B cell (primary cell): ENCODE data around the gene ANK3. TPM values are rescaled to one million over a fixed set of nuclear protein-coding genes. Genes with fewer than 3 reads are reported as not detected.

ENCODE experiments used
- ATAC-seq: fragments of 200-7000 bp; cut with Tn5 transposase; one replicate; pipeline ENCODE4 v1.10.0; 2021; ENCODE audit warnings: low read depth, mild to moderate bottlenecking, moderate number of reproducible peaks, moderate library complexity
- CTCF ChIA-PET: fragments of 350-600 bp; sonication (Branson Sonifier 250); formaldehyde crosslinking; loops from one replicate; lab custom pipeline; 2021; ENCODE audit warnings: antibody characterized with exemption, inconsistent platforms; lab: Charles Lee
- POLR2A ChIA-PET: fragments of 350-600 bp; sonication (Branson Sonifier 250); formaldehyde crosslinking; loops from one replicate; lab custom pipeline; 2021; ENCODE audit warnings: antibody characterized with exemption; lab: Charles Lee
- DNase-seq: peaks from one replicate; pipeline ENCODE4 v3.0.0; 2013
- H2AFZ ChIP-seq: 2 replicates; pipeline ENCODE4 v1.6.1; 2012; ENCODE audit warnings: mild to moderate bottlenecking, low read depth, low read length; ENCODE audit not compliant: insufficient read depth, poor library complexity, severe bottlenecking
- H3K27ac ChIP-seq, 2 donors: 1 replicate in 1 of 2; 2 replicates in 1 of 2; pipeline ENCODE4 v1.5.1; 2012 to 2013; ENCODE audit warnings: low read length in 2 of 2, mild to moderate bottlenecking in 2 of 2, moderate library complexity in 1 of 2
- H3K27me3 ChIP-seq, 4 experiments: fragments of 200-600 bp in 1 of 4; sonication (generic) in 1 of 4; replicated peaks in 1 of 4; 1 replicate in 2 of 4; 2 replicates in 2 of 4; pipeline versions ENCODE4 v1.6.1 to v1.7.0; 2013 to 2016; ENCODE audit warnings: low read length in 3 of 4, mild to moderate bottlenecking in 2 of 4, mixed read lengths in 1 of 4, moderate library complexity in 1 of 4; ENCODE audit not compliant: insufficient read depth in 4 of 4, control insufficient read depth in 3 of 4; ENCODE audit errors: control extremely low read depth in 1 of 4
- H3K36me3 ChIP-seq, 2 experiments: replicated peaks in 1 of 2; 1 replicate in 1 of 2; 2 replicates in 1 of 2; pipeline versions ENCODE4 v1.6.1 to v1.7.1; 2013; ENCODE audit warnings: low read length in 1 of 2; ENCODE audit not compliant: insufficient read depth in 2 of 2, control insufficient read depth in 1 of 2; ENCODE audit errors: control extremely low read depth in 1 of 2, extremely low read depth in 1 of 2
- H3K4me1 ChIP-seq, 2 donors: fragments of 200-600 bp in 1 of 2; sonication (generic) in 1 of 2; 1 replicate in 1 of 2; 2 replicates in 1 of 2; pipeline versions ENCODE4 v1.5.1 to v1.6.1; 2013 to 2017; ENCODE audit warnings: low read length in 2 of 2; ENCODE audit not compliant: control insufficient read depth in 2 of 2, insufficient read depth in 2 of 2
- H3K4me2 ChIP-seq: replicated peaks from 2 replicates; pipeline ENCODE3; 2012; ENCODE audit warnings: mild to moderate bottlenecking, low read depth, low read length; ENCODE audit not compliant: poor library complexity, severe bottlenecking
- H3K4me3 ChIP-seq, 5 experiments: fragments of 200-600 bp in 1 of 5; sonication (generic) in 1 of 5; 1 replicate in 3 of 5; 2 replicates in 2 of 5; pipeline versions ENCODE4 v1.5.1 to v1.7.0; 2011 to 2016; ENCODE audit warnings: low read length in 4 of 5, mild to moderate bottlenecking in 4 of 5, low read depth in 2 of 5, control low read depth in 1 of 5, moderate library complexity in 1 of 5; ENCODE audit not compliant: insufficient read depth in 1 of 5; ENCODE audit errors: control extremely low read depth in 1 of 5, extremely low read depth in 1 of 5
- H3K79me2 ChIP-seq: fragments of 200-600 bp; sonication (generic); one replicate; pipeline ENCODE4 v1.6.0; 2016; ENCODE audit warnings: low read length; ENCODE audit not compliant: control insufficient read depth, insufficient read depth
- H3K9ac ChIP-seq: fragments of 200-600 bp; sonication (generic); 2 replicates; pipeline ENCODE4 v1.6.1; 2017; ENCODE audit warnings: mild to moderate bottlenecking, low read length, moderate library complexity
- H3K9me3 ChIP-seq, 3 donors: one replicate each; pipeline versions ENCODE4 v1.6.1 to v1.7.1; 2013; ENCODE audit warnings: low read length in 2 of 3; ENCODE audit not compliant: control insufficient read depth in 2 of 3, insufficient read depth in 1 of 3; ENCODE audit errors: control extremely low read depth in 1 of 3
- H4K20me1 ChIP-seq: 2 replicates; pipeline ENCODE4 v1.6.0; 2012; ENCODE audit warnings: mild to moderate bottlenecking, low read length; ENCODE audit not compliant: insufficient read depth, control insufficient read depth, poor library complexity, severe bottlenecking
- H3K27ac Mint-ChIP-seq: one replicate; pipeline ENCODE4 v1.8.0; 2021; ENCODE audit warnings: mixed read lengths
- H3K27me3 Mint-ChIP-seq: one replicate; pipeline ENCODE4 v1.8.0; 2021; ENCODE audit warnings: mixed read lengths
- H3K4me1 Mint-ChIP-seq: one replicate; pipeline ENCODE4 v1.8.0; 2021; ENCODE audit warnings: mixed read lengths
- H3K4me3 Mint-ChIP-seq: one replicate; pipeline ENCODE4 v1.8.0; 2021; ENCODE audit warnings: mixed read lengths
- H3K9me3 Mint-ChIP-seq: one replicate; pipeline ENCODE4 v1.8.0; 2022; ENCODE audit warnings: mixed read lengths; ENCODE audit not compliant: insufficient read depth
- EZH2 ChIP-seq: IDR thresholded peaks from 2 replicates; pipeline ENCODE4 v1.6.1; 2012; ENCODE audit warnings: borderline replicate concordance, low read depth, mild to moderate bottlenecking, moderate library complexity, low read length; ENCODE audit not compliant: insufficient read depth, poor library complexity, severe bottlenecking
- intact Hi-C: fragments of 100-400 bp; cut with micrococcal nuclease; formaldehyde crosslinking; loops from one replicate; pipeline ENCODE4 v1.10.0; 2022
- polyA plus RNA-seq: library from polyadenylated mRNA; depleted of rRNA; stranded (reverse); fragments of >200 nt; gene quantifications from 2 replicates; pipeline ENCODE4 v1.2.3, GENCODE V29; 2012
- total RNA-seq, 2 donors: library from RNA; stranded (reverse); fragments of 120-200 nt in 1 of 2; gene quantifications; 1 replicate in 1 of 2; 2 replicates in 1 of 2; pipeline versions ENCODE4 v1.2.3 to v1.2.4, GENCODE V29; 2013 to 2022
- TF ChIP-seq, protein P1 (sequence below): fragments of 200-600 bp; IDR thresholded peaks from one replicate; pipeline ENCODE4 v1.8.0; 2022; ENCODE audit warnings: antibody characterized with exemption, mild to moderate bottlenecking

Gene ANK3
- total and polyA plus RNA-seq, 2 donors (not counting 1 experiment from before 2014, with no cell fraction given), result 4.9 to 21.6 TPM

- Histone ChIP-seq H3K4me2 (no peak overlapping the region), H4K20me1 (no peaks in the 10 kb centered on the region), H3K27me3 (no peaks in the 10 kb centered on the region), H3K9ac (no peak overlapping the region), H2AFZ (no peak overlapping the region), H3K4me1 (peaks cover 0 to 10% of the 10 kb centered on the region in 2 donors), H3K27ac (no peak overlapping the region), H3K79me2 (no peaks in the 10 kb centered on the region), H3K36me3 (no peaks in the 10 kb centered on the region), H3K4me3 (no peak overlapping the region), H3K9me3 (no peaks in the 10 kb centered on the region)
- ATAC-seq, result no peak
- CTCF ChIA-PET, result interaction anchor here (1.1 kb wide), 1 partner anchor 15 kb away, joined by 3 read pairs; no protein-coding TSS in a partner anchor
- no peak overlapping the region for H3K27ac Mint-ChIP-seq
- no peak for TF ChIP-seq EZH2
- TF ChIP-seq, protein P1, sequence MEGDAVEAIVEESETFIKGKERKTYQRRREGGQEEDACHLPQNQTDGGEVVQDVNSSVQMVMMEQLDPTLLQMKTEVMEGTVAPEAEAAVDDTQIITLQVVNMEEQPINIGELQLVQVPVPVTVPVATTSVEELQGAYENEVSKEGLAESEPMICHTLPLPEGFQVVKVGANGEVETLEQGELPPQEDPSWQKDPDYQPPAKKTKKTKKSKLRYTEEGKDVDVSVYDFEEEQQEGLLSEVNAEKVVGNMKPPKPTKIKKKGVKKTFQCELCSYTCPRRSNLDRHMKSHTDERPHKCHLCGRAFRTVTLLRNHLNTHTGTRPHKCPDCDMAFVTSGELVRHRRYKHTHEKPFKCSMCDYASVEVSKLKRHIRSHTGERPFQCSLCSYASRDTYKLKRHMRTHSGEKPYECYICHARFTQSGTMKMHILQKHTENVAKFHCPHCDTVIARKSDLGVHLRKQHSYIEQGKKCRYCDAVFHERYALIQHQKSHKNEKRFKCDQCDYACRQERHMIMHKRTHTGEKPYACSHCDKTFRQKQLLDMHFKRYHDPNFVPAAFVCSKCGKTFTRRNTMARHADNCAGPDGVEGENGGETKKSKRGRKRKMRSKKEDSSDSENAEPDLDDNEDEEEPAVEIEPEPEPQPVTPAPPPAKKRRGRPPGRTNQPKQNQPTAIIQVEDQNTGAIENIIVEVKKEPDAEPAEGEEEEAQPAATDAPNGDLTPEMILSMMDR, result no peak
- no peak for DNase-seq
- intact Hi-C loops, result no loop called here
- H3K4me3 Mint-ChIP-seq, result no peak overlapping the region
- POLR2A ChIA-PET, result no interaction called here
- no peaks in the 10 kb centered on the region for H3K27me3 Mint-ChIP-seq
- peaks cover 6% of the 10 kb centered on the region for H3K4me1 Mint-ChIP-seq
- H3K9me3 Mint-ChIP-seq, result no peaks in the 10 kb centered on the region
Measured at GRCh38 chr10:60254776-60255175, 134.9 kb downstream of the ANK3 start.

- Histone ChIP-seq H3K36me3 (no peaks in the 10 kb centered on the region), H3K9ac (no peak overlapping the region), H3K27ac (no peak overlapping the region), H3K79me2 (no peaks in the 10 kb centered on the region), H3K4me1 (peaks cover 0 to 10% of the 10 kb centered on the region in 2 donors), H3K9me3 (no peaks in the 10 kb centered on the region), H3K4me2 (no peak overlapping the region), H3K27me3 (no peaks in the 10 kb centered on the region), H4K20me1 (no peaks in the 10 kb centered on the region), H2AFZ (no peak overlapping the region), H3K4me3 (no peak overlapping the region)
- no peaks in the 10 kb centered on the region for H3K9me3 Mint-ChIP-seq
- no peak for DNase-seq
- ChIA-PET POLR2A (no interaction called here), CTCF (no interaction called here)
- intact Hi-C loops, result no loop called here
- no peak for ATAC-seq
- TF ChIP-seq EZH2, result no peak
- TF ChIP-seq, protein P1, result no peak
- no peaks in the 10 kb centered on the region for H3K27me3 Mint-ChIP-seq
- H3K27ac Mint-ChIP-seq, result no peak overlapping the region
- peaks cover 6% of the 10 kb centered on the region for H3K4me1 Mint-ChIP-seq
- H3K4me3 Mint-ChIP-seq, result no peak overlapping the region
Measured at GRCh38 chr10:60253484-60253883, 136.2 kb downstream of the ANK3 start.
